IMR-90 (cell line): ENCODE data around the gene SRGAP3. TPM values are rescaled to one million over a fixed set of nuclear protein-coding genes. Genes with fewer than 3 reads are reported as not detected.

Experiments used
- ATAC-seq: fragments of 200-7000 bp; cut with Tn5 transposase; 2 replicates; pipeline ENCODE4 v1.9.1; 2020; ENCODE audit warnings: low read depth, mild to moderate bottlenecking, moderate library complexity
- BruUV-seq: library from RNA; stranded (reverse); fragments of 400-500 nt; replicated peaks from 2 replicates; lab custom pipeline; 2021; lab: Mats Ljungman, UMichigan
- CTCF ChIA-PET: fragments of 300-600 bp; formaldehyde crosslinking; extraction: SDS; loops from one replicate; lab custom pipeline; 2021; ENCODE audit warnings: antibody characterized with exemption; lab: Yijun Ruan, JAX
- POLR2A ChIA-PET: fragments of 300-600 bp; sonication (Branson Sonifier 250); formaldehyde crosslinking; loops from one replicate; lab custom pipeline; 2022; ENCODE audit warnings: antibody characterized with exemption; ENCODE audit not compliant: unreplicated experiment; lab: Charles Lee
- DNase-seq: peaks from one replicate; pipeline ENCODE4 v3.0.0; 2013
- H2AFZ ChIP-seq: replicated peaks from 2 replicates; pipeline ENCODE3; 2013; ENCODE audit warnings: low read length, mild to moderate bottlenecking; ENCODE audit not compliant: poor library complexity
- H2AK5ac ChIP-seq: 2 replicates; pipeline ENCODE4 v1.6.1; 2013; ENCODE audit warnings: low read depth, low read length, inconsistent platforms
- H2AK9ac ChIP-seq: replicated peaks from 2 replicates; pipeline ENCODE3; 2013; ENCODE audit warnings: mild to moderate bottlenecking, low read depth, low read length, moderate library complexity; ENCODE audit not compliant: poor library complexity
- H2BK120ac ChIP-seq: 2 replicates; pipeline ENCODE4 v1.6.1; 2013; ENCODE audit warnings: low read depth, low read length, inconsistent platforms
- H2BK15ac ChIP-seq: 3 replicates; pipeline ENCODE4 v1.6.1; 2013; ENCODE audit warnings: low read depth, low read length, inconsistent platforms
- H2BK20ac ChIP-seq: 2 replicates; pipeline ENCODE4 v1.6.1; 2013; ENCODE audit warnings: low read depth, mild to moderate bottlenecking, inconsistent platforms, low read length, moderate library complexity
- H2BK5ac ChIP-seq: 2 replicates; pipeline ENCODE4 v1.6.1; 2013; ENCODE audit warnings: mild to moderate bottlenecking, low read depth, low read length, inconsistent platforms; ENCODE audit not compliant: poor library complexity, severe bottlenecking
- H3K14ac ChIP-seq: replicated peaks from 2 replicates; pipeline ENCODE4 v1.6.1; 2013; ENCODE audit warnings: low read depth, low read length, inconsistent platforms
- H3K18ac ChIP-seq: 2 replicates; pipeline ENCODE4 v1.6.1; 2013; ENCODE audit warnings: low read depth, low read length, control low read depth
- H3K23ac ChIP-seq: 2 replicates; pipeline ENCODE4 v1.6.1; 2013; ENCODE audit warnings: low read depth, low read length, inconsistent platforms
- H3K27ac ChIP-seq: 2 replicates; pipeline ENCODE4 v1.5.1; 2013; ENCODE audit warnings: mild to moderate bottlenecking, control low read depth, low read length; ENCODE audit not compliant: insufficient read depth
- H3K27me3 ChIP-seq: 2 replicates; pipeline ENCODE4 v1.6.1; 2013; ENCODE audit warnings: low read length; ENCODE audit not compliant: control insufficient read depth, insufficient read depth
- H3K36me3 ChIP-seq: 2 replicates; pipeline ENCODE4 v1.6.1; 2013; ENCODE audit warnings: low read length, mixed read lengths; ENCODE audit not compliant: control insufficient read depth, insufficient read depth
- H3K4ac ChIP-seq: 2 replicates; pipeline ENCODE4 v1.6.1; 2013; ENCODE audit warnings: low read depth, low read length, inconsistent platforms
- H3K4me1 ChIP-seq: 2 replicates; pipeline ENCODE4 v1.6.1; 2013; ENCODE audit warnings: low read length, mixed read lengths; ENCODE audit not compliant: control insufficient read depth, insufficient read depth
- H3K4me2 ChIP-seq: 2 replicates; pipeline ENCODE4 v1.6.1; 2013; ENCODE audit warnings: low read depth, mild to moderate bottlenecking, control low read depth, low read length, moderate library complexity
- H3K4me3 ChIP-seq: 2 replicates; pipeline ENCODE4 v1.5.1; 2013; ENCODE audit warnings: low read depth, mild to moderate bottlenecking, control low read depth, low read length, moderate library complexity; ENCODE audit not compliant: insufficient read depth
- H3K56ac ChIP-seq: 2 replicates; pipeline ENCODE4 v1.6.1; 2013; ENCODE audit warnings: low read length, inconsistent platforms; ENCODE audit not compliant: insufficient read depth; ENCODE audit errors: extremely low read depth
- H3K79me1 ChIP-seq, 2 experiments: 2 replicates each; pipeline ENCODE4 v1.6.1; 2013; ENCODE audit warnings: low read length in 2 of 2, inconsistent platforms in 1 of 2, low read depth in 1 of 2
- H3K9ac ChIP-seq: 2 replicates; pipeline ENCODE4 v1.6.1; 2013; ENCODE audit warnings: low read depth, low read length, control low read depth
- H3K9me1 ChIP-seq: 2 replicates; pipeline ENCODE4 v1.6.1; 2013; ENCODE audit warnings: low read length, inconsistent platforms; ENCODE audit not compliant: insufficient read depth
- H3K9me3 ChIP-seq: 2 replicates; pipeline ENCODE4 v1.6.1; 2013; ENCODE audit warnings: low read length; ENCODE audit not compliant: control insufficient read depth, insufficient read depth
- H4K20me1 ChIP-seq: 2 replicates; pipeline ENCODE4 v1.6.1; 2013; ENCODE audit warnings: low read length, inconsistent platforms; ENCODE audit not compliant: insufficient read depth
- H4K5ac ChIP-seq: 2 replicates; pipeline ENCODE4 v1.6.1; 2013; ENCODE audit warnings: mild to moderate bottlenecking, low read depth, low read length, control low read depth
- H4K8ac ChIP-seq, 2 experiments: 2 replicates each; pipeline ENCODE4 v1.6.1; 2013; ENCODE audit warnings: low read depth in 2 of 2, low read length in 2 of 2, control low read depth in 1 of 2, inconsistent platforms in 1 of 2
- H4K91ac ChIP-seq: 2 replicates; pipeline ENCODE4 v1.6.1; 2013; ENCODE audit warnings: low read depth, low read length, inconsistent platforms; ENCODE audit not compliant: insufficient read depth
- BHLHE40 ChIP-seq: fragments of 150-350 bp; IDR thresholded peaks from 2 replicates; pipeline ENCODE4 v1.6.1; 2016; ENCODE audit warnings: mild to moderate bottlenecking, low read depth, low read length
- CEBPB ChIP-seq: IDR thresholded peaks from 2 replicates; pipeline ENCODE4 v1.6.1; 2012; ENCODE audit warnings: low read depth, low read length, improper control_type of control experiment
- CHD1 ChIP-seq: IDR thresholded peaks from 2 replicates; pipeline ENCODE4 v1.6.1; 2012; ENCODE audit warnings: low read depth, low read length, improper control_type of control experiment
- FOS ChIP-seq: fragments of 150-350 bp; IDR thresholded peaks from 2 replicates; pipeline ENCODE4 v1.6.1; 2016; ENCODE audit warnings: low read depth, low read length
- MAFK ChIP-seq: IDR thresholded peaks from 2 replicates; pipeline ENCODE4 v1.6.1; 2012; ENCODE audit warnings: low read depth, low read length, improper control_type of control experiment
- MAZ ChIP-seq: IDR thresholded peaks from 2 replicates; pipeline ENCODE4 v1.6.1; 2012; ENCODE audit warnings: low read depth, mild to moderate bottlenecking, low read length, improper control_type of control experiment, moderate library complexity, borderline replicate concordance
- MXI1 ChIP-seq: IDR thresholded peaks from 2 replicates; pipeline ENCODE4 v1.6.1; 2012; ENCODE audit warnings: low read depth, mild to moderate bottlenecking, low read length, moderate library complexity, borderline replicate concordance
- NFE2L2 ChIP-seq: fragments of 150-350 bp; IDR thresholded peaks from 2 replicates; pipeline ENCODE4 v1.6.1; 2016; ENCODE audit warnings: low read depth, mild to moderate bottlenecking, low read length
- POLR2A ChIP-seq: IDR thresholded peaks from 2 replicates; pipeline ENCODE4 v1.6.1; 2012; ENCODE audit warnings: mild to moderate bottlenecking, low read depth, low read length
- RAD21 ChIP-seq: IDR thresholded peaks from 2 replicates; pipeline ENCODE4 v1.6.1; 2012; ENCODE audit warnings: low read length, improper control_type of control experiment
- RCOR1 ChIP-seq: IDR thresholded peaks from 2 replicates; pipeline ENCODE4 v1.6.1; 2012; ENCODE audit warnings: mild to moderate bottlenecking, low read length, improper control_type of control experiment; ENCODE audit not compliant: insufficient replicate concordance
- RFX5 ChIP-seq: IDR thresholded peaks from 2 replicates; pipeline ENCODE4 v1.8.0; 2012; ENCODE audit warnings: low read depth, mild to moderate bottlenecking, low read length, moderate library complexity
- SMC3 ChIP-seq: fragments of 150-350 bp; IDR thresholded peaks from 2 replicates; pipeline ENCODE4 v1.6.1; 2016; ENCODE audit warnings: low read depth, mild to moderate bottlenecking, antibody characterized with exemption, low read length, moderate library complexity
- WGBS, 2 experiments: methylation state at CpG; one replicate each; pipeline versions ENCODE4 v1.1.5 to v1.1.7; 2013; ENCODE audit warnings: missing lambda C conversion rate in 2 of 2; ENCODE audit not compliant: insufficient read length in 1 of 2; ENCODE audit errors: extremely low coverage in 2 of 2; 5-methylcytosine and 5-hydroxymethylcytosine counted together
- dilution Hi-C: fragments of 300-500 bp; cut with HindIII; formaldehyde crosslinking; loops from one replicate; pipeline ENCODE4 v1.14.3; 2018; ENCODE audit warnings: low sequenced_read_pairs; ENCODE audit not compliant: unreplicated experiment
- in situ Hi-C: fragments of 300-500 bp; cut with MboI; formaldehyde crosslinking; loops from 3 replicates; pipeline ENCODE4 v1.14.3; 2019; ENCODE audit warnings: low sequenced_read_pairs, inconsistent platforms, mixed read lengths
- intact Hi-C: fragments of 100-400 bp; cut with micrococcal nuclease; formaldehyde crosslinking; loops from 2 replicates; pipeline ENCODE4 v1.10.0; 2022
- polyA plus RNA-seq, 3 experiments: library from polyadenylated mRNA; depleted of rRNA; stranded (reverse); fragments of >200 nt; gene quantifications; 2 replicates each; pipeline ENCODE4 v1.2.3, GENCODE V29; 2012; ENCODE audit warnings: low replicate concordance in 1 of 3
- total RNA-seq: library from RNA; depleted of rRNA; stranded (reverse); fragments of >200 nt; gene quantifications from 2 replicates; pipeline ENCODE4 v1.2.3, GENCODE V29; 2012
- TF ChIP-seq, protein P1 (sequence below): conservative IDR thresholded peaks from 2 replicates; pipeline ENCODE4 v1.5.1; 2012; ENCODE audit warnings: mild to moderate bottlenecking, low read depth, low read length, improper control_type of control experiment
- TF ChIP-seq, protein P2 (sequence below): fragments of 150-350 bp; IDR thresholded peaks from 2 replicates; pipeline ENCODE4 v1.6.1; 2016; ENCODE audit warnings: low read depth, mild to moderate bottlenecking, low read length, moderate library complexity, borderline replicate concordance
- TF ChIP-seq, protein P3 (sequence below): fragments of 150-350 bp; IDR thresholded peaks from 2 replicates; pipeline ENCODE4 v1.6.1; 2017; ENCODE audit warnings: mild to moderate bottlenecking, antibody characterized with exemption, low read length, low read depth

SRGAP3 gene
- total and polyA plus RNA-seq, 2 of the 4 experiments (the other 2 are of a cell fraction): 0.68 to 1.4 TPM

DNA sequence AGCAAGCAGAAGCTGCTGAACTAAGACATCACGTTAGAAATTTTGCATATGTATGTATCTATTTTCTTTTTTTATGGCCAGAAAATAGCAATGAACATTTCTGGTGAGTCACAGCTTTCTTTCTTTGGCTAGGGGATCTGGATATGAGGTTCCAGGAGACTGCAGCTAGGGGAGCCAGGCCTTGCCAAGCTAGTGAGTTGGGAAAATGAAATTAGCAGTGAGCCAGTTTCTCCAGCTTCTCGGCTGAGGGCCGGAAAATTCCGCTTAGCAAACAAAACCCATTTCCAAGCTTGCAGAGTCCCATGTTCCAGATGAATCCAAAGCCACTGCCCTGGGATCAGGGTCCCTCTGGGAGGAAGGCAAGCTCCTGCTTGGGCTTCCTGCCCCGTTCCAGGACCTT is 137.6 kb downstream of the SRGAP3 start:
- no peak overlapping the region for H3K23ac ChIP-seq
- no peak overlapping the region for H2AK5ac ChIP-seq
- no peak for TF ChIP-seq CHD1
- TF ChIP-seq, protein P1, sequence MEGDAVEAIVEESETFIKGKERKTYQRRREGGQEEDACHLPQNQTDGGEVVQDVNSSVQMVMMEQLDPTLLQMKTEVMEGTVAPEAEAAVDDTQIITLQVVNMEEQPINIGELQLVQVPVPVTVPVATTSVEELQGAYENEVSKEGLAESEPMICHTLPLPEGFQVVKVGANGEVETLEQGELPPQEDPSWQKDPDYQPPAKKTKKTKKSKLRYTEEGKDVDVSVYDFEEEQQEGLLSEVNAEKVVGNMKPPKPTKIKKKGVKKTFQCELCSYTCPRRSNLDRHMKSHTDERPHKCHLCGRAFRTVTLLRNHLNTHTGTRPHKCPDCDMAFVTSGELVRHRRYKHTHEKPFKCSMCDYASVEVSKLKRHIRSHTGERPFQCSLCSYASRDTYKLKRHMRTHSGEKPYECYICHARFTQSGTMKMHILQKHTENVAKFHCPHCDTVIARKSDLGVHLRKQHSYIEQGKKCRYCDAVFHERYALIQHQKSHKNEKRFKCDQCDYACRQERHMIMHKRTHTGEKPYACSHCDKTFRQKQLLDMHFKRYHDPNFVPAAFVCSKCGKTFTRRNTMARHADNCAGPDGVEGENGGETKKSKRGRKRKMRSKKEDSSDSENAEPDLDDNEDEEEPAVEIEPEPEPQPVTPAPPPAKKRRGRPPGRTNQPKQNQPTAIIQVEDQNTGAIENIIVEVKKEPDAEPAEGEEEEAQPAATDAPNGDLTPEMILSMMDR: no peak
- TF ChIP-seq SMC3: no peak
- TF ChIP-seq BHLHE40: no peak
- no peak for TF ChIP-seq RFX5
- no peak for TF ChIP-seq MAFK
- TF ChIP-seq RCOR1: no peak
- TF ChIP-seq, protein P2, sequence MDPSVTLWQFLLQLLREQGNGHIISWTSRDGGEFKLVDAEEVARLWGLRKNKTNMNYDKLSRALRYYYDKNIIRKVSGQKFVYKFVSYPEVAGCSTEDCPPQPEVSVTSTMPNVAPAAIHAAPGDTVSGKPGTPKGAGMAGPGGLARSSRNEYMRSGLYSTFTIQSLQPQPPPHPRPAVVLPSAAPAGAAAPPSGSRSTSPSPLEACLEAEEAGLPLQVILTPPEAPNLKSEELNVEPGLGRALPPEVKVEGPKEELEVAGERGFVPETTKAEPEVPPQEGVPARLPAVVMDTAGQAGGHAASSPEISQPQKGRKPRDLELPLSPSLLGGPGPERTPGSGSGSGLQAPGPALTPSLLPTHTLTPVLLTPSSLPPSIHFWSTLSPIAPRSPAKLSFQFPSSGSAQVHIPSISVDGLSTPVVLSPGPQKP: no peak
- TF ChIP-seq RAD21: no peak
- no peak for TF ChIP-seq FOS
- TF ChIP-seq NFE2L2: no peak
- no peak for TF ChIP-seq MXI1
- TF ChIP-seq, protein P3, sequence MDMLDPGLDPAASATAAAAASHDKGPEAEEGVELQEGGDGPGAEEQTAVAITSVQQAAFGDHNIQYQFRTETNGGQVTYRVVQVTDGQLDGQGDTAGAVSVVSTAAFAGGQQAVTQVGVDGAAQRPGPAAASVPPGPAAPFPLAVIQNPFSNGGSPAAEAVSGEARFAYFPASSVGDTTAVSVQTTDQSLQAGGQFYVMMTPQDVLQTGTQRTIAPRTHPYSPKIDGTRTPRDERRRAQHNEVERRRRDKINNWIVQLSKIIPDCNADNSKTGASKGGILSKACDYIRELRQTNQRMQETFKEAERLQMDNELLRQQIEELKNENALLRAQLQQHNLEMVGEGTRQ: no peak
- TF ChIP-seq CEBPB: no peak
- no peak for TF ChIP-seq POLR2A
- no peak for TF ChIP-seq MAZ
- H3K4ac ChIP-seq: no peak overlapping the region
- dilution Hi-C loops: no loop called here
- H3K56ac ChIP-seq: no peak overlapping the region
- no peak overlapping the region for H4K8ac ChIP-seq
- ATAC-seq (no peak), DNase-seq (peak; percentile 0)
- H2AFZ ChIP-seq: no peak overlapping the region
- no peak overlapping the region for H2BK5ac ChIP-seq
- no peak overlapping the region for H2AK9ac ChIP-seq
- no peaks in the 10 kb centered on the region for H3K4me1 ChIP-seq
- H3K18ac ChIP-seq: no peak overlapping the region
- H2BK15ac ChIP-seq: no peak overlapping the region
- H2BK20ac ChIP-seq: no peak overlapping the region
- in situ Hi-C loops: no loop called here
- WGBS, 2 experiments: no CpG with 5 or more reads among the region's 5 CpGs
- no peaks in the 10 kb centered on the region for H4K20me1 ChIP-seq
- no peaks in the 10 kb centered on the region for H3K9me3 ChIP-seq
- H3K9me1 ChIP-seq: no peaks in the 10 kb centered on the region
- POLR2A ChIA-PET: no interaction called here
- no TSS peak for BruUV-seq
- H3K27ac ChIP-seq: no peak overlapping the region
- H4K5ac ChIP-seq: no peak overlapping the region
- no peaks in the 10 kb centered on the region for H3K36me3 ChIP-seq
- CTCF ChIA-PET: interaction anchor here (1.1 kb wide), 1 partner anchor 138 kb away, joined by 4 read pairs; the partner anchor contains the start of gene SRGAP3
- H3K27me3 ChIP-seq: peaks cover 3% of the 10 kb centered on the region
- H3K79me1 ChIP-seq: no peaks in the 10 kb centered on the region
- no peak overlapping the region for H3K4me2 ChIP-seq
- no peak overlapping the region for H3K4me3 ChIP-seq
- no peak overlapping the region for H2BK120ac ChIP-seq
- H3K9ac ChIP-seq: no peak overlapping the region
- intact Hi-C loops: no loop called here
- no peak overlapping the region for H4K91ac ChIP-seq
- no peak overlapping the region for H3K14ac ChIP-seq
